Muscle layer of duodenum (tissue), 2 donors: ENCODE measurements around the gene RBMY1J.
"Not testable (repeated sequence)": the region's sequence is repeated elsewhere in the genome, so short reads cannot be mapped to it uniquely, and the experiment has no call there.

Source experiments
- H3K27ac ChIP-seq: one replicate; pipeline ENCODE4 v1.7.0; 2013; ENCODE audit warnings: mild to moderate bottlenecking, low read length
- H3K27me3 ChIP-seq: one replicate; pipeline ENCODE4 v1.7.0; 2013; ENCODE audit warnings: low read depth, mild to moderate bottlenecking, control low read depth, low read length
- H3K36me3 ChIP-seq, 2 donors: one replicate each; pipeline ENCODE4 v1.7.0; 2013; ENCODE audit warnings: low read length in 2 of 2, control low read depth in 1 of 2, mild to moderate bottlenecking in 1 of 2; ENCODE audit not compliant: insufficient read depth in 2 of 2, control insufficient read depth in 1 of 2
- H3K4me1 ChIP-seq, 2 donors: one replicate each; pipeline ENCODE4 v1.7.0; 2013; ENCODE audit warnings: low read length in 2 of 2, mild to moderate bottlenecking in 2 of 2, control low read depth in 1 of 2, moderate library complexity in 1 of 2; ENCODE audit not compliant: insufficient read depth in 2 of 2, control insufficient read depth in 1 of 2
- H3K4me3 ChIP-seq, 2 donors: one replicate each; pipeline ENCODE4 v1.7.0; 2013; ENCODE audit warnings: low read length in 2 of 2, low read depth in 1 of 2, mild to moderate bottlenecking in 1 of 2
- H3K9me3 ChIP-seq, 2 donors: one replicate each; pipeline ENCODE4 v1.7.0; 2013; ENCODE audit warnings: low read length in 2 of 2, control low read depth in 1 of 2, mild to moderate bottlenecking in 1 of 2; ENCODE audit not compliant: control insufficient read depth in 1 of 2
- donor health status: healthy.

The RBMY1J gene

GRCh38 chrY:22403110-22403509 is at the start of gene RBMY1J:
TSS of gene RBMY1J (plus strand) at chrY:22403410. CDS start at chrY:22405448, 2,038 bp downstream.
- not testable (repeated sequence) for H3K4me3 ChIP-seq, H3K9me3 ChIP-seq, H3K27me3 ChIP-seq, H3K27ac ChIP-seq, H3K4me1 ChIP-seq, H3K36me3 ChIP-seq

GRCh38 chrY:22367416-22367815 is 35.8 kb upstream of the RBMY1J start:
- Histone ChIP-seq H3K9me3 (no peaks in the 10 kb centered on the region), H3K36me3 (no peaks in the 10 kb centered on the region), H3K27me3 (no peaks in the 10 kb centered on the region), H3K4me1 (no peaks in the 10 kb centered on the region), H3K27ac (no peak overlapping the region), H3K4me3 (no peak overlapping the region)

DNA sequence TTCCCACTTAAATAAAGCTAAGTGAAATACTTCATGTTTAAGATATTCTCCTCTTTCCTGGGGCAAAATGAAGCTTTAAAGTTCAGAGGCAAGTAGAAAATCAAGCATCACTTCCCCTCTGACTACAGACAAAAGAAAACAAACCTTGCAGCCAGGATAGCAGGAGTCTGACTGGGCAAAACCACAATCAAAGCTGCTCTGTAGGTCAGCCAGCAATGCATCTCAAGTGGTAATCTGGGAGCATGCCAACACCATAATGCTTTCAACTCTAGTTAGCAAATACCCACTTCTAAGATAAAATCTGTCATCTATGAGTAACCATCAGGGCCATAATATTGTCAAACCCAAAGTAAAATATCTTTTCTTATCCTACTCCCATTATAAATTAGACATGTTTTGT is 32.6 kb upstream of the RBMY1J start:
- H3K9me3 ChIP-seq, result no peaks in the 10 kb centered on the region
- H3K4me3 ChIP-seq, result no peak overlapping the region
- H3K36me3 ChIP-seq, result no peaks in the 10 kb centered on the region
- no peak overlapping the region for H3K27ac ChIP-seq
- H3K27me3 ChIP-seq, result no peaks in the 10 kb centered on the region
- H3K4me1 ChIP-seq, result no peaks in the 10 kb centered on the region

GRCh38 chrY:22373494-22373893 is 29.7 kb upstream of the RBMY1J start:
- Histone ChIP-seq H3K36me3 (no peaks in the 10 kb centered on the region), H3K27ac (no peak overlapping the region), H3K27me3 (no peaks in the 10 kb centered on the region), H3K9me3 (no peaks in the 10 kb centered on the region), H3K4me1 (no peaks in the 10 kb centered on the region), H3K4me3 (no peak overlapping the region)

DNA sequence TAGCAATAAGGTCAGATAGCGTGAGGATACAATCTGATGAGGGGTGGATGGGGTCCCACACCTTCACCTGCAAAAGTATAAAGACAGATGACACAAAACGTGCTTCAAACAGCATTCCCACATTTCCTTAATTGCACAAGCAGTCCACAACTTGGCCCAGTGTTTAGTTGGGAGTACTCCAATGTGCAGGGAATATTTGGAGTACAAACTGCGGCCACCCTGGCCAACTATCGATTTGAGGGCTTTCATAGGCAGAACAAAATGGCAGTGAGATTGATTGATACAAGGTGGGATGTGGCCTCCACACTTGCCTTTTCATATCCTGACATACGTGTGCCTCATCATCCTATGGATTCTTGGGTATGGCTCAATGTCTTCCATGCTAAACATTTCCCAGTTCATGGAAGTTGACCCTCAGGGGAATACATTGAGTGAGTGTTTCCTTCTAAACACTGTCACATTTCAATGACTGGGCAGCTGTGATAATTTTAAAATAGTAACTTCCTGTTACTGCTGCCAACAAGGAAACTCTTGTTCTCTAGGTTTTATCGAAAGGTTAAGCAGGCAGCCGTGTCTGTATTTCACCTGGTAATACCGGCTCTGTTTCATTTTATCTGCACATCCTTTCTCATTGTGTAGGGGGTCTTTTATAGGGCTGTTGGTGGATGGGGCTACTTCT is 41.6 kb downstream of the RBMY1J start:
- H3K4me1 ChIP-seq, H3K9me3 ChIP-seq, H3K4me3 ChIP-seq, H3K27me3 ChIP-seq, H3K36me3 ChIP-seq, H3K27ac ChIP-seq: not testable (repeated sequence)

DNA sequence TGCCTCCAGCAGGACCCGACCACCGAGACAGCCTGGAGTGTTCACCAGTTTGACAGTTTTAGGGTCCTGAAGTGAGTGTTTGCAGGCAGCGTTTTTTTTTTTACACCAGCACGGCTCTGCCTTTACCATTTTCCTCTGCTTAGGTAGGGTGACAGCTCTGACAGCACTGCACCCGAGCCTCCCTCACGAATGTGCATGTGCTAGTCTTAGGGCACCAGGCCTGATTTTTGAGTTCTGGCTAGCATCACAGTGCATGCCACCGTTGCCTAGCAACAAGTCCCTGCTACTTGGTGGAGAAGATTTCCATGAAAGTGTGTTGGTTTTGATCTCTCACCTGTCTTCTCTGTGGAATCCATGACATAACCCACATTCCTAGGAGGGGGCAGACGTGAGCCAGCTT is 52.3 kb downstream of the RBMY1J start:
- H3K4me3 ChIP-seq, H3K27ac ChIP-seq, H3K4me1 ChIP-seq: not testable (repeated sequence)

DNA sequence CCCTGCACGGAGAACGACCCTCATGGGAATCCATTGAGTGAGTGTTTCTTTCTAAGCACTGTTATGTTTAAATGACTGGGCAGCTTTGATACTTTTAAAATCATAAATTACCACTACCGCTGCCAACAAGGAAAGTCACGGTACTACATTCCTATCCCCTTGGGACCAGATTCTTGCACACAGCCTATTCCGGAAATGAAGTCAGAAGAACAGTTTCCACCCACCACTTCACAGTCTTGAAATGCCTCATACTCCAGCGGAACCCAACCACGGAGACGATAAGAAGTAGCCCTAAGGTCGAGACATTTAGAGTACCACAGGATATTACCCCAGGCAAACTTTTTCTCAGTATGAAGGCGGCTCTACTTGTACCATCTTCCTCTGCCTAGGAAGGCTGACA is 58.8 kb downstream of the RBMY1J start:
- not testable (repeated sequence) for H3K27me3 ChIP-seq, H3K4me3 ChIP-seq, H3K4me1 ChIP-seq, H3K36me3 ChIP-seq, H3K9me3 ChIP-seq, H3K27ac ChIP-seq

More for the DNA sequence above, 52.3 kb downstream of the RBMY1J start:
- H3K9me3 ChIP-seq, H3K27me3 ChIP-seq, H3K36me3 ChIP-seq: not testable (repeated sequence)
